H9 (cell line): ENCODE measurements around the gene ETV6. TPM values are rescaled to one million over a fixed set of nuclear protein-coding genes. Genes with fewer than 3 reads are reported as not detected.

Experiments used
- DNase-seq: peaks from one replicate; pipeline ENCODE4 v3.0.0-alpha.2; 2017
- H2AFZ ChIP-seq: one replicate; pipeline ENCODE4 v1.6.1; 2013; ENCODE audit warnings: mild to moderate bottlenecking, low read length, control low read depth, moderate library complexity
- H2AK5ac ChIP-seq: 2 replicates; pipeline ENCODE4 v1.6.1; 2013; ENCODE audit warnings: low read length, control low read depth, mixed read lengths; ENCODE audit not compliant: insufficient read length
- H2BK120ac ChIP-seq: one replicate; pipeline ENCODE4 v1.6.1; 2013; ENCODE audit warnings: low read depth, mild to moderate bottlenecking, low read length, control low read depth, inconsistent platforms; ENCODE audit not compliant: poor library complexity, severe bottlenecking
- H2BK12ac ChIP-seq: 2 replicates; pipeline ENCODE4 v1.6.1; 2013; ENCODE audit warnings: low read length, control low read depth, mixed read lengths, low read depth; ENCODE audit not compliant: insufficient read length
- H2BK15ac ChIP-seq: 2 replicates; pipeline ENCODE4 v1.6.1; 2013; ENCODE audit warnings: low read depth, low read length, control low read depth
- H2BK20ac ChIP-seq: one replicate; pipeline ENCODE4 v1.6.1; 2013; ENCODE audit warnings: low read depth, mild to moderate bottlenecking, low read length, control low read depth, inconsistent platforms; ENCODE audit not compliant: poor library complexity, severe bottlenecking
- H2BK5ac ChIP-seq: 2 replicates; pipeline ENCODE4 v1.6.1; 2013; ENCODE audit warnings: low read length, control low read depth, mixed read lengths; ENCODE audit not compliant: insufficient read length
- H3K14ac ChIP-seq: 2 replicates; pipeline ENCODE4 v1.6.1; 2013; ENCODE audit warnings: low read length, control low read depth; ENCODE audit not compliant: insufficient read depth
- H3K18ac ChIP-seq: 2 replicates; pipeline ENCODE4 v1.6.1; 2013; ENCODE audit warnings: low read depth, mild to moderate bottlenecking, mixed read lengths, low read length, control low read depth; ENCODE audit not compliant: insufficient read length
- H3K23ac ChIP-seq: 2 replicates; pipeline ENCODE4 v1.6.1; 2013; ENCODE audit warnings: low read length, control low read depth, mixed read lengths, low read depth; ENCODE audit not compliant: insufficient read length
- H3K23me2 ChIP-seq: 2 replicates; pipeline ENCODE4 v1.6.1; 2013; ENCODE audit warnings: low read depth, mild to moderate bottlenecking, mixed read lengths, low read length, control low read depth; ENCODE audit not compliant: insufficient read length, poor library complexity, severe bottlenecking
- H3K27ac ChIP-seq: 2 replicates; pipeline ENCODE4 v1.5.1; 2013; ENCODE audit warnings: low read length, control low read depth, mixed read lengths, low read depth; ENCODE audit not compliant: insufficient read length
- H3K27me3 ChIP-seq: 2 replicates; pipeline ENCODE4 v1.6.1; 2013; ENCODE audit warnings: low read length, control low read depth, inconsistent platforms; ENCODE audit not compliant: insufficient read depth
- H3K4ac ChIP-seq: 2 replicates; pipeline ENCODE4 v1.6.1; 2013; ENCODE audit warnings: low read depth, mild to moderate bottlenecking, control low read depth, inconsistent platforms, low read length, moderate library complexity
- H3K4me1 ChIP-seq: 2 replicates; pipeline ENCODE4 v1.6.1; 2013; ENCODE audit warnings: low read length, control low read depth, inconsistent platforms; ENCODE audit not compliant: insufficient read depth
- H3K4me2 ChIP-seq: 2 replicates; pipeline ENCODE4 v1.6.1; 2013; ENCODE audit warnings: low read length, control low read depth, mixed read lengths; ENCODE audit not compliant: insufficient read length, insufficient read depth
- H3K56ac ChIP-seq: 2 replicates; pipeline ENCODE4 v1.6.1; 2013; ENCODE audit warnings: low read depth, mild to moderate bottlenecking, mixed read lengths, low read length, control low read depth; ENCODE audit not compliant: insufficient read length
- H3K79me1 ChIP-seq: 2 replicates; pipeline ENCODE4 v1.6.1; 2013; ENCODE audit warnings: low read depth, mild to moderate bottlenecking, moderate library complexity, low read length, control low read depth, inconsistent platforms; ENCODE audit not compliant: insufficient read depth, poor library complexity, severe bottlenecking
- H3K79me2 ChIP-seq: 2 replicates; pipeline ENCODE4 v1.6.1; 2013; ENCODE audit warnings: low read length, control low read depth, inconsistent platforms; ENCODE audit not compliant: insufficient read depth
- H3K9ac ChIP-seq: 2 replicates; pipeline ENCODE4 v1.6.1; 2013; ENCODE audit warnings: low read length, control low read depth, mixed read lengths; ENCODE audit not compliant: insufficient read length; ENCODE audit errors: extremely low read depth
- H3K9me3 ChIP-seq: one replicate; pipeline ENCODE4 v1.6.1; 2013; ENCODE audit warnings: low read depth, low read length, inconsistent platforms; ENCODE audit not compliant: control insufficient read depth
- H3T11ph ChIP-seq: one replicate; pipeline ENCODE4 v1.6.1; 2013; ENCODE audit warnings: mild to moderate bottlenecking, low read length, control low read depth, inconsistent platforms
- H4K20me1 ChIP-seq: one replicate; pipeline ENCODE4 v1.6.1; 2013; ENCODE audit not compliant: control insufficient read depth, insufficient read length, insufficient read depth
- H4K5ac ChIP-seq: 2 replicates; pipeline ENCODE4 v1.6.1; 2013; ENCODE audit warnings: low read depth, mild to moderate bottlenecking, mixed read lengths, low read length, control low read depth; ENCODE audit not compliant: insufficient read length
- H4K8ac ChIP-seq: replicated peaks from 2 replicates; pipeline ENCODE4 v1.6.1; 2013; ENCODE audit warnings: low read length, control low read depth, mixed read lengths, low read depth; ENCODE audit not compliant: insufficient read length
- H4K91ac ChIP-seq: 2 replicates; pipeline ENCODE4 v1.6.1; 2013; ENCODE audit warnings: low read depth, mild to moderate bottlenecking, moderate library complexity, mixed read lengths, low read length, control low read depth; ENCODE audit not compliant: insufficient read length
- H3K27ac Mint-ChIP-seq, 3 experiments: 2 replicates in 2 of 3; 3 replicates in 1 of 3; pipeline ENCODE4 v1.8.0; 2020 to 2021; ENCODE audit warnings: mixed read lengths in 3 of 3, mild to moderate bottlenecking in 1 of 3, moderate library complexity in 1 of 3
- H3K27me3 Mint-ChIP-seq: 2 replicates; pipeline ENCODE4 v1.8.0; 2021; ENCODE audit warnings: low read depth, mild to moderate bottlenecking, moderate library complexity, mixed read lengths
- H3K36me3 Mint-ChIP-seq, 3 experiments: 2 replicates in 2 of 3; 3 replicates in 1 of 3; pipeline ENCODE4 v1.8.0; 2020 to 2021; ENCODE audit warnings: low read depth in 3 of 3, mixed read lengths in 3 of 3; ENCODE audit not compliant: insufficient read depth in 1 of 3
- H3K4me1 Mint-ChIP-seq, 2 experiments: 2 replicates each; pipeline ENCODE4 v1.8.0; 2020; ENCODE audit warnings: mixed read lengths in 2 of 2
- H3K4me3 Mint-ChIP-seq, 2 experiments: 2 replicates in 1 of 2; 3 replicates in 1 of 2; pipeline ENCODE4 v1.8.0; 2020 to 2021; ENCODE audit warnings: mild to moderate bottlenecking in 2 of 2, mixed read lengths in 2 of 2, moderate library complexity in 1 of 2
- H3K9me3 Mint-ChIP-seq, 2 experiments: 2 replicates in 1 of 2; 3 replicates in 1 of 2; pipeline ENCODE4 v1.8.0; 2020; ENCODE audit warnings: mild to moderate bottlenecking in 2 of 2, mixed read lengths in 2 of 2, moderate library complexity in 1 of 2
- CTCF ChIP-seq: fragments of 200-600 bp; sonication (generic); conservative IDR thresholded peaks from 3 replicates; pipeline ENCODE4 v1.8.0; 2021; ENCODE audit warnings: antibody characterized with exemption, mild to moderate bottlenecking
- WGBS: extraction: QIAGEN DNeasy Blood & Tissue Kit; methylation state at CpG from one replicate; pipeline ENCODE4 v1.1.7; 2013; ENCODE audit warnings: missing lambda C conversion rate, low lambda C conversion rate, mixed read lengths; ENCODE audit not compliant: insufficient read length; ENCODE audit errors: extremely low coverage; 5-methylcytosine and 5-hydroxymethylcytosine counted together
- total RNA-seq: library from RNA; stranded (reverse); gene quantifications from 2 replicates; pipeline ENCODE4 v1.2.1, GENCODE V29; 2021

Gene ETV6
- total RNA-seq, 1 experiment from 2014 or later: 28.7 TPM

- H4K8ac ChIP-seq: no peak overlapping the region
- no peak overlapping the region for H4K91ac ChIP-seq
- H3K23me2 ChIP-seq: no peaks in the 10 kb centered on the region
- H3K4ac ChIP-seq: no peak overlapping the region
- H3K18ac ChIP-seq: no peak overlapping the region
- Mint-ChIP-seq H3K36me3 (peaks cover 0 to 3% (median 2%) of the 10 kb centered on the region in 3 experiments; a peak in 1 of 7 replicates), H3K4me1 (peaks cover 15 to 20% of the 10 kb centered on the region in 2 experiments), H3K27ac (no peak overlapping the region), H3K4me3 (no peak overlapping the region), H3K9me3 (no peaks in the 10 kb centered on the region; a peak in 1 of 5 replicates), H3K27me3 (no peaks in the 10 kb centered on the region)
- H3K79me2 ChIP-seq: no peaks in the 10 kb centered on the region
- no peak overlapping the region for H2BK15ac ChIP-seq
- no peak overlapping the region for H2BK12ac ChIP-seq
- no CpG with 5 or more reads among the region's 3 CpGs for WGBS
- no peak overlapping the region for H2BK20ac ChIP-seq
- no peaks in the 10 kb centered on the region for H3K27me3 ChIP-seq
- no peak overlapping the region for H3K23ac ChIP-seq
- no peak overlapping the region for H3K27ac ChIP-seq
- no peak overlapping the region for H3K56ac ChIP-seq
- no peaks in the 10 kb centered on the region for H3K79me1 ChIP-seq
- H3K4me2 ChIP-seq: no peak overlapping the region
- no peaks in the 10 kb centered on the region for H3K9me3 ChIP-seq
- no peak overlapping the region for H2AFZ ChIP-seq
- no peaks in the 10 kb centered on the region for H4K20me1 ChIP-seq
- H3K9ac ChIP-seq: no peak overlapping the region
- H2BK5ac ChIP-seq: no peak overlapping the region
- H3T11ph ChIP-seq: no peak overlapping the region
- no peak overlapping the region for H2BK120ac ChIP-seq
- no peak for DNase-seq
- no peak overlapping the region for H4K5ac ChIP-seq
- H2AK5ac ChIP-seq: no peak overlapping the region
- TF ChIP-seq CTCF: no peak
- H3K14ac ChIP-seq: no peak overlapping the region
- H3K4me1 ChIP-seq: peaks cover 7% of the 10 kb centered on the region
Observed at GRCh38 chr12:11805680-11806079, 156.2 kb downstream of the ETV6 start.
